OCI-LY1 (cell line): ENCODE measurements around the gene DDX49.

Experiments
- H2AFZ ChIP-seq: fragments of 200-600 bp; sonication (generic), shearing (Covaris generic); 2 replicates; pipeline ENCODE4 v1.6.0; 2014; ENCODE audit warnings: antibody characterized with exemption, mild to moderate bottlenecking, low read length
- H3F3A ChIP-seq: fragments of 200-600 bp; sonication (generic), shearing (Covaris generic); 2 replicates; pipeline ENCODE4 v1.6.0; 2014; ENCODE audit warnings: mild to moderate bottlenecking, antibody characterized with exemption, low read length, moderate library complexity; ENCODE audit not compliant: insufficient read depth
- H3K27ac ChIP-seq: fragments of 200-600 bp; sonication (generic); 2 replicates; pipeline ENCODE4 v1.5.1; 2014; ENCODE audit warnings: low read length, mixed run types, mild to moderate bottlenecking, low read depth; ENCODE audit not compliant: poor library complexity, severe bottlenecking
- H3K27me3 ChIP-seq: fragments of 200-600 bp; sonication (generic); 2 replicates; pipeline ENCODE4 v1.6.0; 2014; ENCODE audit warnings: antibody characterized with exemption, mild to moderate bottlenecking, low read length, moderate library complexity; ENCODE audit not compliant: insufficient read depth
- H3K36me3 ChIP-seq: fragments of 200-600 bp; sonication (generic); 2 replicates; pipeline ENCODE4 v1.6.1; 2014; ENCODE audit warnings: mild to moderate bottlenecking, antibody characterized with exemption, low read length, moderate library complexity, mixed read lengths; ENCODE audit not compliant: insufficient read depth
- H3K4me1 ChIP-seq: fragments of 200-600 bp; sonication (generic); 2 replicates; pipeline ENCODE4 v1.5.1; 2014; ENCODE audit warnings: mild to moderate bottlenecking, low read length, moderate library complexity; ENCODE audit not compliant: insufficient read depth, severe bottlenecking
- H3K4me2 ChIP-seq: fragments of 200-600 bp; sonication (generic), shearing (Covaris generic); 2 replicates; pipeline ENCODE4 v1.6.1; 2014; ENCODE audit warnings: low read length
- H3K4me3 ChIP-seq: fragments of 200-600 bp; sonication (generic); 2 replicates; pipeline ENCODE4 v1.5.1; 2014; ENCODE audit warnings: low read length, low read depth, mild to moderate bottlenecking, mixed read lengths; ENCODE audit not compliant: poor library complexity, severe bottlenecking
- H3K79me2 ChIP-seq: fragments of 200-600 bp; shearing (Covaris generic); 2 replicates; pipeline ENCODE4 v1.6.1; 2016; ENCODE audit warnings: mixed run types, low read length, mixed read lengths; ENCODE audit not compliant: insufficient read depth
- H3K9ac ChIP-seq: fragments of 200-600 bp; sonication (generic), shearing (Covaris generic); 2 replicates; pipeline ENCODE4 v1.6.1; 2014; ENCODE audit warnings: mild to moderate bottlenecking, low read length, mixed read lengths
- H3K9me2 ChIP-seq: fragments of 200-600 bp; sonication (generic), shearing (Covaris generic); 2 replicates; pipeline ENCODE4 v1.6.1; 2014; ENCODE audit warnings: low read depth, mild to moderate bottlenecking, low read length, mixed read lengths
- H3K9me3 ChIP-seq: fragments of 200-600 bp; shearing (Covaris generic); 2 replicates; pipeline ENCODE4 v1.6.1; 2014; ENCODE audit warnings: low read length, mixed read lengths
- H4K20me1 ChIP-seq: fragments of 200-600 bp; sonication (generic), shearing (Covaris generic); 2 replicates; pipeline ENCODE4 v1.6.0; 2016; ENCODE audit warnings: mild to moderate bottlenecking, low read length; ENCODE audit not compliant: insufficient read depth
- CTCF ChIP-seq: fragments of 200-600 bp; sonication (generic), shearing (Covaris generic); IDR thresholded peaks from 2 replicates; pipeline ENCODE4 v1.5.1; 2017; ENCODE audit warnings: mild to moderate bottlenecking, antibody characterized with exemption, low read length, moderate library complexity, mixed read lengths
- EZH2 ChIP-seq: fragments of 200-600 bp; sonication (generic), shearing (Covaris generic); IDR thresholded peaks from 2 replicates; pipeline ENCODE4 v1.8.0; 2017; ENCODE audit warnings: borderline replicate concordance, mixed run types, mild to moderate bottlenecking, antibody characterized with exemption, low read length, moderate library complexity, mixed read lengths

The DDX49 gene

GRCh38 chr19:18945297-18945696 is 25.8 kb downstream of the DDX49 start:
- H3K9ac ChIP-seq, result no peak overlapping the region
- no peak overlapping the region for H3K4me3 ChIP-seq
- no peaks in the 10 kb centered on the region; the same call in 1 of the 2 replicates for H3K36me3 ChIP-seq
- H3F3A ChIP-seq, result no peaks in the 10 kb centered on the region
- no peak overlapping the region for H3K27ac ChIP-seq
- peaks cover 20% of the 10 kb centered on the region for H3K4me1 ChIP-seq
- no peak overlapping the region for H3K4me2 ChIP-seq
- H2AFZ ChIP-seq, result no peak overlapping the region
- peaks cover 6% of the 10 kb centered on the region; the same call in 1 of the 2 replicates for H3K27me3 ChIP-seq
- TF ChIP-seq CTCF, result no peak
- TF ChIP-seq EZH2, result no peak
- no peaks in the 10 kb centered on the region for H3K9me2 ChIP-seq
- no peaks in the 10 kb centered on the region for H4K20me1 ChIP-seq
- H3K79me2 ChIP-seq, result no peaks in the 10 kb centered on the region
- no peaks in the 10 kb centered on the region for H3K9me3 ChIP-seq

- no peaks in the 10 kb centered on the region for H3K79me2 ChIP-seq
- H3K9me2 ChIP-seq, result no peaks in the 10 kb centered on the region
- no peaks in the 10 kb centered on the region; the same call in 1 of the 2 replicates for H3K36me3 ChIP-seq
- H3K27me3 ChIP-seq, result peaks cover 6% of the 10 kb centered on the region; the same call in 1 of the 2 replicates
- no peak overlapping the region for H2AFZ ChIP-seq
- TF ChIP-seq CTCF, result no peak
- no peak for TF ChIP-seq EZH2
- H3K4me1 ChIP-seq, result peaks cover 14% of the 10 kb centered on the region
- no peak overlapping the region for H3K27ac ChIP-seq
- H3K9me3 ChIP-seq, result no peaks in the 10 kb centered on the region
- no peaks in the 10 kb centered on the region for H4K20me1 ChIP-seq
- H3K9ac ChIP-seq, result no peak overlapping the region
- no peaks in the 10 kb centered on the region for H3F3A ChIP-seq
- H3K4me2 ChIP-seq, result no peak overlapping the region
- no peak overlapping the region for H3K4me3 ChIP-seq
These were observed 26.8 kb downstream of the DDX49 start for GRCh38 chr19:18946335-18946734.

GRCh38 chr19:18946918-18947317 is 27.4 kb downstream of the DDX49 start:
- Histone ChIP-seq H3K4me1 (peaks cover 14% of the 10 kb centered on the region), H3K79me2 (no peaks in the 10 kb centered on the region), H3K9me2 (no peaks in the 10 kb centered on the region), H3F3A (no peaks in the 10 kb centered on the region), H3K36me3 (no peaks in the 10 kb centered on the region; the same call in 1 of the 2 replicates), H3K4me3 (no peak overlapping the region), H3K4me2 (peak overlapping the region; percentile 6; the same call in 1 of the 2 replicates), H3K9me3 (no peaks in the 10 kb centered on the region), H2AFZ (no peak overlapping the region), H4K20me1 (no peaks in the 10 kb centered on the region), H3K27me3 (peaks cover 6% of the 10 kb centered on the region; the same call in 1 of the 2 replicates), H3K27ac (no peak overlapping the region), H3K9ac (no peak overlapping the region)
- no peak for TF ChIP-seq EZH2
